Esophagus squamous epithelium (tissue), 4 donors: ENCODE measurements around the gene RPUSD4.

Source experiments
- POLR2A ChIP-seq, 4 donors: fragments of 450-650 bp; IDR thresholded peaks; one replicate each; pipeline ENCODE4 v1.6.1; 2017; ENCODE audit warnings: antibody characterized with exemption in 4 of 4, mild to moderate bottlenecking in 4 of 4, moderate library complexity in 3 of 4
- TF ChIP-seq, protein P1 (sequence below), 6 experiments: fragments of 450-650 bp in 4 of 6; fragments of 200-600 bp in 2 of 6; sonication (generic) in 2 of 6; IDR thresholded peaks; one replicate each; pipeline ENCODE4 v1.5.1; 2016 to 2019; ENCODE audit warnings: antibody characterized with exemption in 6 of 6, mild to moderate bottlenecking in 4 of 6, moderate library complexity in 4 of 6

GRCh38 chr11:126195119-126195518 lies 16.3 kb downstream of the RPUSD4 start:
- TF ChIP-seq, protein P1, sequence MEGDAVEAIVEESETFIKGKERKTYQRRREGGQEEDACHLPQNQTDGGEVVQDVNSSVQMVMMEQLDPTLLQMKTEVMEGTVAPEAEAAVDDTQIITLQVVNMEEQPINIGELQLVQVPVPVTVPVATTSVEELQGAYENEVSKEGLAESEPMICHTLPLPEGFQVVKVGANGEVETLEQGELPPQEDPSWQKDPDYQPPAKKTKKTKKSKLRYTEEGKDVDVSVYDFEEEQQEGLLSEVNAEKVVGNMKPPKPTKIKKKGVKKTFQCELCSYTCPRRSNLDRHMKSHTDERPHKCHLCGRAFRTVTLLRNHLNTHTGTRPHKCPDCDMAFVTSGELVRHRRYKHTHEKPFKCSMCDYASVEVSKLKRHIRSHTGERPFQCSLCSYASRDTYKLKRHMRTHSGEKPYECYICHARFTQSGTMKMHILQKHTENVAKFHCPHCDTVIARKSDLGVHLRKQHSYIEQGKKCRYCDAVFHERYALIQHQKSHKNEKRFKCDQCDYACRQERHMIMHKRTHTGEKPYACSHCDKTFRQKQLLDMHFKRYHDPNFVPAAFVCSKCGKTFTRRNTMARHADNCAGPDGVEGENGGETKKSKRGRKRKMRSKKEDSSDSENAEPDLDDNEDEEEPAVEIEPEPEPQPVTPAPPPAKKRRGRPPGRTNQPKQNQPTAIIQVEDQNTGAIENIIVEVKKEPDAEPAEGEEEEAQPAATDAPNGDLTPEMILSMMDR (IDR thresholded peaks at IDR 0.05), result no peak
- no peak for TF ChIP-seq POLR2A (IDR thresholded peaks at IDR 0.05)
